Left kidney (tissue), 8 donors: ENCODE data around the gene IFNA8. TPM values are rescaled to one million over a fixed set of nuclear protein-coding genes. Genes with fewer than 3 reads are reported as not detected.
A peak's percentile ranks its signal among the peaks of the same experiment; 100 is the strongest.
"Not testable (repeated sequence)": the region's sequence is repeated elsewhere in the genome, so short reads cannot be mapped to it uniquely, and the experiment has no call there.

Experiments used
- DNase-seq: peaks from one replicate; pipeline ENCODE4 v3.0.0-alpha.2; 2013
- long read RNA-seq, 8 donors: transcript quantifications; one replicate each; lab custom pipeline, GENCODE V29; 2026
- polyA plus RNA-seq: library from polyadenylated mRNA; unstranded; fragments of 120-200 nt; gene quantifications from one replicate; pipeline ENCODE4 v1.2.1, GENCODE V29; 2013; ENCODE audit not compliant: insufficient read length

Gene IFNA8
- not detected for polyA plus RNA-seq
- long read RNA-seq, donor 1 = 0 reads
- long read RNA-seq, donor 2 = 0 reads
- long read RNA-seq, donor 3 = 0 reads
- long read RNA-seq, donor 4 = 0 reads
- long read RNA-seq, donor 5 = 0 reads
- long read RNA-seq, donor 6 = 0 reads
- long read RNA-seq, donor 7 = 0 reads
- long read RNA-seq, donor 8 = 0 reads

GRCh38 chr9:21408817-21409216 is at the start of gene IFNA8:
Gene IFNA8, plus strand, starts transcription at chr9:21409117. Its CDS starts 60 bp downstream, at chr9:21409177.
- no peak for DNase-seq

- no peak for DNase-seq
Observed at GRCh38 chr9:21362287-21362686, 46.6 kb upstream of the IFNA8 start.

GRCh38 chr9:21367169-21367568 is 41.7 kb upstream of the IFNA8 start:
- not testable (repeated sequence) for DNase-seq

- DNase-seq = no peak
Observed at GRCh38 chr9:21367957-21368356, 41.0 kb upstream of the IFNA8 start, which contains the start of gene IFNA13. Gene IFNA13, minus strand, starts transcription at chr9:21368057. Its CDS starts 47 bp downstream, at chr9:21368010.

GRCh38 chr9:21371467-21371866 is 37.5 kb upstream of the IFNA8 start:
- not testable (repeated sequence) for DNase-seq

GRCh38 chr9:21381448-21382339 is 27.2 kb upstream of the IFNA8 start:
- DNase-seq = no peak

GRCh38 chr9:21383627-21384026 is 25.3 kb upstream of the IFNA8 start:
- no peak for DNase-seq

- no peak for DNase-seq
Observed at GRCh38 chr9:21385131-21385670, 23.7 kb upstream of the IFNA8 start, which contains the start of gene IFNA2. Gene IFNA2, minus strand, starts transcription at chr9:21385398. Its CDS starts 69 bp downstream, at chr9:21385329.

- no peak for DNase-seq
Observed at GRCh38 chr9:21392270-21392669, 16.6 kb upstream of the IFNA8 start.

- DNase-seq = peak; percentile 38
Observed at GRCh38 chr9:21395778-21396717, 12.9 kb upstream of the IFNA8 start.

GRCh38 chr9:21398955-21399489 is 9.9 kb upstream of the IFNA8 start:
- DNase-seq = no peak

GRCh38 chr9:21399956-21400355 is 9.0 kb upstream of the IFNA8 start:
- DNase-seq = no peak

- peak; percentile 21 for DNase-seq
Observed at GRCh38 chr9:21402386-21403251, 6.3 kb upstream of the IFNA8 start.

- no peak for DNase-seq
Observed at GRCh38 chr9:21404146-21404545, 4.8 kb upstream of the IFNA8 start.

- DNase-seq = no peak
Observed at GRCh38 chr9:21412107-21412506, 3.2 kb downstream of the IFNA8 start.

GRCh38 chr9:21413151-21413550 is 4.2 kb downstream of the IFNA8 start:
- DNase-seq = no peak

GRCh38 chr9:21413624-21414023 is 4.7 kb downstream of the IFNA8 start:
- DNase-seq = no peak

GRCh38 chr9:21414220-21414940 is 5.5 kb downstream of the IFNA8 start:
- DNase-seq = no peak

- DNase-seq = no peak
Observed at GRCh38 chr9:21415493-21416267, 6.8 kb downstream of the IFNA8 start.
